PC-3 (cell line): ENCODE data around the gene GPRC6A. TPM values are rescaled to one million over a fixed set of nuclear protein-coding genes. Genes with fewer than 3 reads are reported as not detected.

Experiments
- ATAC-seq: fragments of 200-7000 bp; cut with Tn5 transposase; 2 replicates; pipeline ENCODE4 v1.9.1; 2020; ENCODE audit warnings: mild to moderate bottlenecking, moderate library complexity
- Bru-seq: library from RNA; stranded (reverse); fragments of 400-500 nt; gene quantifications from one replicate; lab custom pipeline; 2021; lab: Mats Ljungman, UMichigan
- BruChase-seq, 2 experiments: library from RNA; stranded (reverse); fragments of 400-500 nt; gene quantifications; one replicate each; lab custom pipeline; 2021; lab: Mats Ljungman, UMichigan
- BruUV-seq: library from RNA; stranded (reverse); fragments of 400-500 nt; replicated peaks from 2 replicates; lab custom pipeline; 2021; lab: Mats Ljungman, UMichigan
- CTCF ChIA-PET: fragments of 300-600 bp; sonication (Branson Sonifier 250); formaldehyde crosslinking; loops from one replicate; lab custom pipeline; 2022; ENCODE audit warnings: antibody characterized with exemption; lab: Charles Lee
- POLR2A ChIA-PET: fragments of 300-600 bp; sonication (Branson Sonifier 250); formaldehyde crosslinking; loops from one replicate; lab custom pipeline; 2022; ENCODE audit warnings: antibody characterized with exemption; ENCODE audit not compliant: unreplicated experiment; lab: Charles Lee
- DNase-seq: peaks from one replicate; pipeline ENCODE4 v3.0.0-alpha.2; 2015
- H2AFZ ChIP-seq: fragments of 300-600 bp; sonication (generic); 2 replicates; pipeline ENCODE4 v1.6.0; 2016; ENCODE audit warnings: antibody characterized with exemption, low read length
- H3F3A ChIP-seq: fragments of 300-600 bp; sonication (generic); one replicate; pipeline ENCODE4 v1.6.0; 2017; ENCODE audit warnings: antibody characterized with exemption, low read length, control low read depth, mild to moderate bottlenecking; ENCODE audit not compliant: unreplicated experiment
- H3K27ac ChIP-seq: fragments of 300-600 bp; sonication (generic); 2 replicates; pipeline ENCODE4 v1.5.1; 2016; ENCODE audit warnings: mild to moderate bottlenecking, low read length
- H3K27me3 ChIP-seq: fragments of 300-600 bp; sonication (generic); 2 replicates; pipeline ENCODE4 v1.6.1; 2016; ENCODE audit warnings: low read length, mixed read lengths
- H3K36me3 ChIP-seq: fragments of 300-600 bp; sonication (generic); 2 replicates; pipeline ENCODE4 v1.6.1; 2016; ENCODE audit warnings: low read depth, mixed run types, low read length, mixed read lengths
- H3K4me1 ChIP-seq: fragments of 300-600 bp; sonication (generic); 2 replicates; pipeline ENCODE4 v1.5.1; 2016; ENCODE audit warnings: low read length; ENCODE audit not compliant: insufficient read depth
- H3K4me2 ChIP-seq: fragments of 300-600 bp; sonication (generic); 2 replicates; pipeline ENCODE4 v1.6.0; 2016; ENCODE audit warnings: low read length
- H3K4me3 ChIP-seq: fragments of 300-600 bp; sonication (generic); 2 replicates; pipeline ENCODE4 v1.5.1; 2016; ENCODE audit warnings: mild to moderate bottlenecking, low read length, mixed read lengths
- H3K79me2 ChIP-seq: fragments of 300-600 bp; sonication (generic); 2 replicates; pipeline ENCODE4 v1.6.1; 2017; ENCODE audit warnings: low read length, mixed read lengths
- H3K9ac ChIP-seq: fragments of 300-600 bp; sonication (generic); 2 replicates; pipeline ENCODE4 v1.6.0; 2016; ENCODE audit warnings: mild to moderate bottlenecking, low read length
- H3K9me2 ChIP-seq: fragments of 300-600 bp; sonication (generic); replicated peaks from 2 replicates; pipeline ENCODE4 v1.6.1; 2016; ENCODE audit warnings: mixed run types, low read length, mixed read lengths
- H3K9me3 ChIP-seq: fragments of 300-600 bp; sonication (generic); 2 replicates; pipeline ENCODE4 v1.6.1; 2016; ENCODE audit warnings: low read length, mixed read lengths
- H4K20me1 ChIP-seq: fragments of 300-600 bp; sonication (generic); 2 replicates; pipeline ENCODE4 v1.6.1; 2016; ENCODE audit warnings: low read length, mixed read lengths
- CTCF ChIP-seq: fragments of 300-600 bp; sonication (generic); conservative IDR thresholded peaks from 2 replicates; pipeline ENCODE4 v1.5.1; 2017; ENCODE audit warnings: antibody characterized with exemption, low read depth, mild to moderate bottlenecking, low read length
- EZH2 ChIP-seq: fragments of 300-600 bp; sonication (generic); IDR thresholded peaks from one replicate; pipeline ENCODE4 v1.6.1; 2017; ENCODE audit warnings: antibody characterized with exemption, mild to moderate bottlenecking, low read length; ENCODE audit not compliant: unreplicated experiment
- EZH2phosphoT487 ChIP-seq: fragments of 300-600 bp; sonication (generic); IDR thresholded peaks from 2 replicates; pipeline ENCODE4 v1.6.1; 2018; ENCODE audit warnings: mild to moderate bottlenecking, antibody characterized with exemption, low read length, borderline replicate concordance
- intact Hi-C: fragments of 100-400 bp; cut with micrococcal nuclease; formaldehyde crosslinking; loops from 2 replicates; pipeline ENCODE4 v1.9.0; 2023
- long read RNA-seq: library from polyadenylated mRNA; unstranded; transcript quantifications from one replicate; pipeline ENCODE4 v2.0.0, GENCODE V29; 2021; ENCODE audit not compliant: unreplicated experiment
- total RNA-seq: library from RNA; depleted of rRNA; stranded (reverse); fragments of >200 nt; gene quantifications from 2 replicates; pipeline ENCODE4 v1.2.3, GENCODE V29; 2014; rRNA removed

The GPRC6A gene
- not detected in 2 replicates for total RNA-seq
- Bru-seq, nascent RNA, result percentile 3 among the genes with signal in this experiment
- percentile 2 among the genes with signal in this experiment for BruChase-seq, experiment 1, labeled RNA remaining after a 6-hour chase
- not detected for BruChase-seq, experiment 2, labeled RNA remaining after a 2-hour chase
- long read RNA-seq, result 0 reads

GRCh38 chr6:116828983-116829382 lies at the start of gene GPRC6A:
TSS of gene GPRC6A (minus strand) at chr6:116829083. CDS start at chr6:116829013, 70 bp downstream.
- H4K20me1 ChIP-seq, result no peaks in the 10 kb centered on the region
- no peaks in the 10 kb centered on the region for H3K9me2 ChIP-seq
- H3K4me2 ChIP-seq, result no peak within 1 kb of the TSS
- H3K27me3 ChIP-seq, result no peaks in the 10 kb centered on the region
- no peaks in the 10 kb centered on the region for H3K9me3 ChIP-seq
- H3F3A ChIP-seq, result no peaks in the 10 kb centered on the region
- no peaks in the 10 kb centered on the region for H3K36me3 ChIP-seq
- intact Hi-C loops, result no loop called here
- no TSS peak for BruUV-seq
- H3K79me2 ChIP-seq, result no peaks in the 10 kb centered on the region
- H2AFZ ChIP-seq, result no peak within 1 kb of the TSS
- CTCF ChIA-PET, result no interaction called here
- TF ChIP-seq EZH2 (no peak), CTCF (no peak), EZH2phosphoT487 (no peak)
- H3K9ac ChIP-seq, result no peak within 1 kb of the TSS
- POLR2A ChIA-PET, result no interaction called here
- H3K4me1 ChIP-seq, result no peaks in the 10 kb centered on the region
- ATAC-seq, result no peak
- DNase-seq, result no peak
- H3K4me3 ChIP-seq, result no peak within 1 kb of the TSS
- no peak within 1 kb of the TSS for H3K27ac ChIP-seq

GRCh38 chr6:116877743-116878142 lies 48.9 kb upstream of the GPRC6A start:
- Histone ChIP-seq H3K4me3 (peak overlapping the region; percentile 69), H3K9me3 (no peaks in the 10 kb centered on the region), H3K27me3 (peaks cover 14% of the 10 kb centered on the region), H2AFZ (peak overlapping the region; percentile 92), H3K4me2 (peak overlapping the region; percentile 86), H3K9ac (no peak overlapping the region), H3K27ac (no peak overlapping the region), H3K9me2 (no peaks in the 10 kb centered on the region), H4K20me1 (no peaks in the 10 kb centered on the region), H3K79me2 (no peaks in the 10 kb centered on the region), H3K36me3 (no peaks in the 10 kb centered on the region), H3F3A (no peaks in the 10 kb centered on the region), H3K4me1 (peaks cover 7% of the 10 kb centered on the region)
- ATAC-seq (peak; percentile 55), DNase-seq (peak; percentile 17)
- intact Hi-C loops, result no loop called here
- BruUV-seq, result no TSS peak
- CTCF ChIA-PET, result no interaction called here
- TF ChIP-seq CTCF (no peak), EZH2 (no peak), EZH2phosphoT487 (no peak)
- POLR2A ChIA-PET, result no interaction called here
